HG02642 (cell line): Measurements from ENCODE around the gene USP38.
"Not testable (repeated sequence)": the region's sequence is repeated elsewhere in the genome, so short reads cannot be mapped to it uniquely, and the experiment has no call there.

Experiments
- ATAC-seq: cut with Tn5 transposase; IDR thresholded peaks from one replicate; pipeline ENCODE4 v1.9.1; 2021; ENCODE audit warnings: mild to moderate bottlenecking; ENCODE audit not compliant: unreplicated experiment, poor library complexity

USP38 gene

DNA sequence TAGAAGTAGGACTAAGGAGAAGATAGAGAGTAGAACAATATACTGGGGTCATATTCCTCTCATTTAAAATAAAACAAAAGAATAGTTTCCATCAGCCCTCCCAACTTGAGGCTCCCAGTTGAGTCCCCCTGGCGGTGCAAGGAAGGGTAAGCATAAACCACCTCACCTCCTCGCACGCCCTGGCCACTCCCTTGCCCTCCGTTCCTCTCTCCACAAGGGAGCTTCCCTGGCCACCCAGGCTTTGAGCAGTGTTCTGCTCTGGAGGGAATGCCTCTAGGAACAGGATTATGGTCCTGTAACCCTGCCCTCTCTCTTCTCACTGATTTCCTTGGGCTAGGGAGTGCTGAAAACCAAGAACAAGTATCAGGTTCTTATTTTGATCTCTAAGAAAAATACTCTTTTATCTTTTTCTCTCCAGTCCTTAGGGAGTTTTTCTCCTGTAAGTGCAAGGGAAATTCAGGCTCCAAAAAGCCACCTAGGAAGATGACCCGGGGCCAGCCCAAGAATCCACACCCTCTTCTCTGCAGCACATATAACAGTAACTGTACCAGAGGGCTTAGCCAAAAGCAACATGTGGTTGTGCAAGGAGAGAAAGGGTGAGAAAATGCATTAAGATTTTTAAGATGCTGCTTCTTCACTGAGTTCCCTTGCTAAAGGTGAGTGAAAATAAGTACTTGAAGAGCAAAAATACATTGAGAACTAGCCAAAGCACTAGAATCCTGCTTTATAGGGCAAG is 69.9 kb downstream of the USP38 start:
- no peak for ATAC-seq

DNA sequence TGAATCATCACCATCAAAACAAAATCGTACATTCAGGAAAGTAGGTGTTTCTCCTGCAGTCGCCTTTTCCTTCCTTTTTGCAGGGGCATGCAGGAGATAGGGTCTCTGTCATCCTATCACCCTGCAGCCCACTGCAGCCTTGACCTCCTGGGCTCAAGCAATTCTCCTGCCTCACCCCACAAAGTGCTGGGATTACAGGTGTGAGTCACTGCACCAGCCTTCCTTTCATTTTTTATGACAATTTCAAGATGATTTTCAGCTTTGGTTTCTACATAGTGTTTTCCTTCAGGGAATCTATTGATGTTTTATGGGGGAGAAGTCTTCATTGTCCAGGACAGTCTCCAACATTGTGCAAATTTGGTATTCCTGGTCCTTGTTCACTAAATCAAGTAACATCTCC is 71.7 kb downstream of the USP38 start:
- no peak for ATAC-seq

DNA sequence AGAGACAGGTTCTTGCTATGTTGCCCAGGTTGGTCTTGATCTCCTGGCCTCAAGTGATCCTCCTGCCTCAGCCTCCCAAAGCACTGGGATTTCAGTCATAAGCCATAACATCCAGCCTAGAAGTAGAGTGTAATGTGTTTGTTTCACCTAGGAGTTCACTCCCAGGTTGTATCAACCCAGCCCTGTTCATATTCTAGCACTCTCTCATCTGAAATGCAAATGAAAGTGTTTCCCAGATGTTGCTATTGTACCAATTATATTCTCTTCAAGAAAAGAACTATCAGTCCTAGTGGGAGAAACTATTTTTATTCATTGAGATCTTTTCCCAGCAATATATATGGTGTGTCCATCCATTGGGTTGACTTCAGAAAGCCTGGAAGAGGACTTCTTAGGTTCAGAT is 72.6 kb downstream of the USP38 start:
- no peak for ATAC-seq

GRCh38 chr4:143260750-143261149 is 76.0 kb downstream of the USP38 start:
- no peak for ATAC-seq

GRCh38 chr4:143262838-143263237 is 78.1 kb downstream of the USP38 start:
- no peak for ATAC-seq

DNA sequence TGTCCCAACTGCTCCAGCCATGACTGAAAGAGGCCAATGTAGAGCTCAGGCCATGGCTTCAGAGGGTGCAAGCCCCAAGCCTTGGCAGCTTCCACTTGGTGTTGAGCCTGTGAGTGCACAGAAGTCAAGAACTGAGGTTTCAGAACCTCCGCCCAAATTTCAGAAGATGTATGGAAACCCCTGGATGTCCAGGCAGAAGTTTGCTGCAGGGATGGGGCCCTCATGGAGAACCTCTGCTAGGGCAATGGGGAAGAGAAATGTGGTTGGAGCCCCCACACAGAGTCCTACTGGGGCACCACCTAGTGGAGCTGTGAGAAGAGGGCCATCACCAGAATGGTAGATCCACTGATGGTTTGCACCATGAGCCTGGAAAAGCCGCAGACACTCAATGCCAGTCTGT is 83.0 kb downstream of the USP38 start:
- ATAC-seq: not testable (repeated sequence)

DNA sequence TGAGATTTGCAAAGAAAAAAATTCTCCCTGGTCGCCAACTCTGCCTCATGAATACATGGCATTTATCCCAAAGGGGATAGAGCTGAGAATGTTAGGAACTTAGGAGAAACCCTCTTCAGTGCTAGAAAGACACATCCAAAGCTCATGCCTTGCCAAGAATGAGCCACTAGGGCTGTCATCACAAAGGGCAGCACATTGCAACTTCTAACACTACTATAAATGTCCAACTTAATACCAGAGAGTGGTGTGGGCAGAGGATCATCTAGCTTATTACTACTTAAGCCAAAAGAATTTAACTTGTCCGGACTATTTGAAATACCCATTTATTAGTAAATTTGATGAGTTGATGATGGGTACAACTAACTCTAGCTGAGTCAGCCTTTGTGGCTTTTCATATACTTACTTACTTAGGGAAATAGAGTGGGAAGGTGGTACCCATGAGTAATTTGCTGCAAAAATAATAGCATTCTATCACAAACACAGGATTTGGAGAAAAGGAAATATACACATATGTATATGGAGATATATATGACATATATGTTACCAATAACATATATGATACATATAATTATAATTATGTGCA is 85.6 kb downstream of the USP38 start:
- ATAC-seq: no peak
